Medulla oblongata (tissue), 1 donor: Measurements from ENCODE around the gene EYS.
A peak's percentile ranks its signal among the peaks of the same experiment; 100 is the strongest.
"Not testable (repeated sequence)": the region's sequence is repeated elsewhere in the genome, so short reads cannot be mapped to it uniquely, and the experiment has no call there.

Experiments
- DNase-seq: peaks from one replicate; pipeline ENCODE4 v3.0.0-alpha.2; 2015; ENCODE audit errors: extremely low spot score

The EYS gene

GRCh38 chr6:63824722-63825121 is 1882.3 kb downstream of the EYS start:
- no peak for DNase-seq

- DNase-seq: no peak
These were observed 1885.6 kb downstream of the EYS start for GRCh38 chr6:63821442-63821841.

GRCh38 chr6:63819831-63820230 is 1887.2 kb downstream of the EYS start:
- no peak for DNase-seq

GRCh38 chr6:63817492-63818050 is 1889.5 kb downstream of the EYS start:
- no peak for DNase-seq

- DNase-seq: peak; percentile 33
These were observed 1890.0 kb downstream of the EYS start for GRCh38 chr6:63816982-63817436.

GRCh38 chr6:63816401-63816981 is 1890.5 kb downstream of the EYS start:
- DNase-seq: no peak

- DNase-seq: no peak
These were observed 1892.6 kb downstream of the EYS start for GRCh38 chr6:63814459-63814858.

GRCh38 chr6:63813566-63814120 is 1893.4 kb downstream of the EYS start:
- no peak for DNase-seq

GRCh38 chr6:63808576-63808975 is 1898.5 kb downstream of the EYS start:
- DNase-seq: no peak

GRCh38 chr6:63807056-63807455 is 1900.0 kb downstream of the EYS start:
- DNase-seq: no peak

GRCh38 chr6:63806573-63806913 is 1900.5 kb downstream of the EYS start:
- DNase-seq: no peak

- no peak for DNase-seq
These were observed 1901.0 kb downstream of the EYS start for GRCh38 chr6:63805808-63806572.

- DNase-seq: no peak
These were observed 1901.7 kb downstream of the EYS start for GRCh38 chr6:63805345-63805744.

GRCh38 chr6:63804381-63804956 is 1902.6 kb downstream of the EYS start:
- no peak for DNase-seq

GRCh38 chr6:63803371-63803770 is 1903.7 kb downstream of the EYS start:
- DNase-seq: peak; percentile 70

- peak; percentile 43 for DNase-seq
These were observed 1904.3 kb downstream of the EYS start for GRCh38 chr6:63802606-63803206.

- DNase-seq: not testable (repeated sequence)
These were observed 1906.6 kb downstream of the EYS start for GRCh38 chr6:63800386-63800785.

- no peak for DNase-seq
These were observed 1907.2 kb downstream of the EYS start for GRCh38 chr6:63799813-63800212.

- DNase-seq: no peak
These were observed 1907.7 kb downstream of the EYS start for GRCh38 chr6:63799313-63799712.

GRCh38 chr6:63798378-63798777 is 1908.6 kb downstream of the EYS start:
- DNase-seq: no peak

GRCh38 chr6:63797721-63798120 is 1909.3 kb downstream of the EYS start:
- no peak for DNase-seq

- DNase-seq: no peak
These were observed 1911.2 kb downstream of the EYS start for GRCh38 chr6:63795826-63796225.
